A673 (cell line): Measurements from ENCODE around the gene USP35.

Experiments used
- EZH2 ChIP-seq: fragments of 200-600 bp; sonication (generic); IDR thresholded peaks from 2 replicates; pipeline ENCODE4 v1.6.1; 2017; ENCODE audit warnings: borderline replicate concordance, low read depth, mild to moderate bottlenecking, mixed read lengths, antibody characterized with exemption, low read length; ENCODE audit not compliant: poor library complexity, severe bottlenecking
- TF ChIP-seq, protein P1 (sequence below): fragments of 300-800, 200-600 bp; sonication (generic); conservative IDR thresholded peaks from 2 replicates; pipeline ENCODE4 v1.5.1; 2017; ENCODE audit warnings: low read depth, mild to moderate bottlenecking, antibody characterized with exemption, low read length, moderate library complexity, mixed read lengths

DNA sequence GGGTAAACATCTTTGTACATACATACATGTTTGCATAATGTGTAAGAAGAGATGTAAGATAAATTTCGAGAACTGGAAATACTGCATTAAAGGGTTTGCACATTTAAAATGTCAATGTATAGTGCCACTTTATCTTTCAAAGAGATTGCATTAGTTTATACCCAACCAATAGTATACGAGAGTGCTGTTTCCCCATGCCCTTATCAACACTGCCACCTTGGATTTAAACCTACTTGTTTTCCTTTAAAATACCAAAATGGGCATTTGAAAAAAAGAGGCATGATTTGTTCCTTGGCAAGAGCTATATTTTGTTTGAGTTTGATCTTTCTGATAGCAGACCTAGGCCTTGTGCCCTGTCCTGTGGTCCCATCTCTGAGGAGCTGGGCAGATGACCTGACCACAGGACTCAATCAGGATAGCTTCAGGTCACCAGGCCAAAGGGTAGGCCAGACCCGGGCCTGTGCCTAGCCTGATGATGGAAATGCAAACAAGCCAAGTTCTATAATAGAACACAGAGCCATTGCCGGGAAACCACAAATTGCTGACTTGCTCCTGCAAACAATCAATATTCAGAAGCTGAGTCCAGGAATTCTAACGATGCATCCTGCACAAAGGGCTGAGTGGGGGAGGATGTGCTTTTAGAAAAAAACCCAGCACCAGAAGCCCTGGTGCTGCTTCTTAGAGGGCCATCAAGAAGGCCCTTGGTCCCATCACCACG, 32.4 kb upstream of the USP35 start:
- TF ChIP-seq, protein P1, sequence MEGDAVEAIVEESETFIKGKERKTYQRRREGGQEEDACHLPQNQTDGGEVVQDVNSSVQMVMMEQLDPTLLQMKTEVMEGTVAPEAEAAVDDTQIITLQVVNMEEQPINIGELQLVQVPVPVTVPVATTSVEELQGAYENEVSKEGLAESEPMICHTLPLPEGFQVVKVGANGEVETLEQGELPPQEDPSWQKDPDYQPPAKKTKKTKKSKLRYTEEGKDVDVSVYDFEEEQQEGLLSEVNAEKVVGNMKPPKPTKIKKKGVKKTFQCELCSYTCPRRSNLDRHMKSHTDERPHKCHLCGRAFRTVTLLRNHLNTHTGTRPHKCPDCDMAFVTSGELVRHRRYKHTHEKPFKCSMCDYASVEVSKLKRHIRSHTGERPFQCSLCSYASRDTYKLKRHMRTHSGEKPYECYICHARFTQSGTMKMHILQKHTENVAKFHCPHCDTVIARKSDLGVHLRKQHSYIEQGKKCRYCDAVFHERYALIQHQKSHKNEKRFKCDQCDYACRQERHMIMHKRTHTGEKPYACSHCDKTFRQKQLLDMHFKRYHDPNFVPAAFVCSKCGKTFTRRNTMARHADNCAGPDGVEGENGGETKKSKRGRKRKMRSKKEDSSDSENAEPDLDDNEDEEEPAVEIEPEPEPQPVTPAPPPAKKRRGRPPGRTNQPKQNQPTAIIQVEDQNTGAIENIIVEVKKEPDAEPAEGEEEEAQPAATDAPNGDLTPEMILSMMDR, result no peak
- no peak for TF ChIP-seq EZH2
